SK-N-SH (cell line): ENCODE measurements around the gene MTMR1. TPM values are rescaled to one million over a fixed set of nuclear protein-coding genes. Genes with fewer than 3 reads are reported as not detected.

Experiments used
- CTCF ChIA-PET: fragments of 300-600, 350-600 bp; formaldehyde crosslinking; extraction: SDS; loops from one replicate; lab custom pipeline; 2021; lab: Yijun Ruan, JAX
- POLR2A ChIA-PET: fragments of 350-600 bp; sonication (Branson Sonifier 250); formaldehyde crosslinking; extraction: SDS; loops from one replicate; lab custom pipeline; 2020; ENCODE audit warnings: antibody characterized with exemption, inconsistent platforms; lab: Yijun Ruan, JAX
- DNase-seq: peaks from one replicate; pipeline ENCODE4 v3.0.0; 2012
- H2AFZ ChIP-seq: fragments of 200-600 bp; sonication (generic); 2 replicates; pipeline ENCODE4 v1.8.1; 2016; ENCODE audit warnings: antibody characterized with exemption, mild to moderate bottlenecking, low read depth
- H3F3A ChIP-seq: fragments of 200-600 bp; sonication (generic); replicated peaks from 2 replicates; pipeline ENCODE3; 2016; ENCODE audit warnings: antibody characterized with exemption, mild to moderate bottlenecking; ENCODE audit not compliant: insufficient read depth
- H3K27ac ChIP-seq, 2 experiments: fragments of 200-500 bp in 1 of 2; fragments of 200-600 bp in 1 of 2; sonication (Bioruptor generic) in 1 of 2; sonication (generic), shearing (Covaris generic) in 1 of 2; 2 replicates each; pipeline versions ENCODE4 v1.5.1 to v1.6.1; 2014 to 2016; ENCODE audit warnings: low read depth in 2 of 2, inconsistent platforms in 1 of 2, low read length in 1 of 2, mild to moderate bottlenecking in 1 of 2, mixed read lengths in 1 of 2
- H3K27me3 ChIP-seq: fragments of 200-600 bp; sonication (generic), shearing (Covaris generic); 2 replicates; pipeline ENCODE4 v1.6.1; 2016; ENCODE audit warnings: mixed run types; ENCODE audit not compliant: insufficient read depth
- H3K36me3 ChIP-seq, 2 experiments: fragments of 200-500 bp in 1 of 2; fragments of 200-600 bp in 1 of 2; sonication (Bioruptor generic) in 1 of 2; sonication (generic) in 1 of 2; replicated peaks in 1 of 2; 2 replicates each; pipeline versions ENCODE3 to v1.5.1; 2014 to 2016; ENCODE audit warnings: low read length in 1 of 2, mild to moderate bottlenecking in 1 of 2; ENCODE audit not compliant: insufficient read depth in 2 of 2, control insufficient read depth in 1 of 2
- H3K4me1 ChIP-seq, 2 experiments: fragments of 200-500 bp in 1 of 2; fragments of 200-600 bp in 1 of 2; sonication (Bioruptor generic) in 1 of 2; sonication (generic), shearing (Covaris generic) in 1 of 2; 2 replicates each; pipeline versions ENCODE4 v1.5.1 to v1.6.1; 2014 to 2016; ENCODE audit warnings: low read depth in 1 of 2, low read length in 1 of 2, mixed run types in 1 of 2; ENCODE audit not compliant: insufficient read depth in 2 of 2, control insufficient read depth in 1 of 2
- H3K4me2 ChIP-seq: fragments of 200-600 bp; sonication (generic), shearing (Covaris generic); 2 replicates; pipeline ENCODE4 v1.6.1; 2017; ENCODE audit warnings: mixed run types
- H3K4me3 ChIP-seq, 2 experiments: fragments of 200-500 bp in 1 of 2; fragments of 200-600 bp in 1 of 2; sonication (Bioruptor generic) in 1 of 2; sonication (generic), shearing (Covaris generic) in 1 of 2; 2 replicates each; pipeline versions ENCODE4 v1.5.1 to v1.8.1; 2014 to 2016; ENCODE audit warnings: low read depth in 2 of 2, inconsistent platforms in 1 of 2, low read length in 1 of 2, mild to moderate bottlenecking in 1 of 2, mixed read lengths in 1 of 2, moderate library complexity in 1 of 2
- H3K79me2 ChIP-seq: fragments of 200-600 bp; sonication (generic); 2 replicates; pipeline ENCODE4 v1.8.1; 2017; ENCODE audit warnings: mild to moderate bottlenecking; ENCODE audit not compliant: insufficient read depth
- H3K9ac ChIP-seq: fragments of 200-600 bp; sonication (generic); 2 replicates; pipeline ENCODE4 v1.6.1; 2017; ENCODE audit warnings: mixed run types
- H3K9me2 ChIP-seq: fragments of 200-600 bp; sonication (generic); 2 replicates; pipeline ENCODE4 v1.6.1; 2017; ENCODE audit warnings: mixed run types
- H3K9me3 ChIP-seq: fragments of 200-600 bp; sonication (generic); 2 replicates; pipeline ENCODE4 v1.6.1; 2017; ENCODE audit warnings: mixed run types, mild to moderate bottlenecking, moderate library complexity
- H4K20me1 ChIP-seq: fragments of 200-600 bp; sonication (generic); 2 replicates; pipeline ENCODE4 v1.6.1; 2017; ENCODE audit warnings: mild to moderate bottlenecking, mixed run types; ENCODE audit not compliant: insufficient read depth
- CTCF ChIP-seq: fragments of 200-600 bp; sonication (generic); IDR thresholded peaks from 2 replicates; pipeline ENCODE4 v1.6.1; 2017; ENCODE audit warnings: antibody characterized with exemption, mild to moderate bottlenecking, moderate library complexity
- ELF1 ChIP-seq: IDR thresholded peaks from 2 replicates; pipeline ENCODE4 v1.4.0; 2012
- EP300 ChIP-seq, 2 experiments: IDR thresholded peaks; 2 replicates each; pipeline versions ENCODE4 v1.4.0 to v1.6.1; 2012; ENCODE audit warnings: borderline replicate concordance in 1 of 2, low read depth in 1 of 2, low read length in 1 of 2
- EZH2phosphoT487 ChIP-seq: fragments of 200-600 bp; sonication (generic); IDR thresholded peaks from 2 replicates; pipeline ENCODE4 v1.6.1; 2017; ENCODE audit warnings: low read depth, mixed run types, mild to moderate bottlenecking, antibody characterized with exemption, moderate library complexity, borderline replicate concordance
- FOXJ3 ChIP-seq: sonication (generic); formaldehyde crosslinking; IDR thresholded peaks from 2 replicates; pipeline ENCODE4 v1.5.1; 2020; ENCODE audit warnings: mild to moderate bottlenecking, missing genetic modification reagents
- GABPA ChIP-seq: IDR thresholded peaks from 2 replicates; pipeline ENCODE4 v1.4.0; 2012; ENCODE audit warnings: low read depth, mild to moderate bottlenecking
- MEF2A ChIP-seq: IDR thresholded peaks from 2 replicates; pipeline ENCODE4 v1.4.0; 2012; ENCODE audit warnings: low read depth, borderline replicate concordance
- MXI1 ChIP-seq: IDR thresholded peaks from 2 replicates; pipeline ENCODE4 v1.6.1; 2012; ENCODE audit warnings: mild to moderate bottlenecking, low read depth, low read length, improper control_type of control experiment
- NFIC ChIP-seq: IDR thresholded peaks from 2 replicates; pipeline ENCODE4 v1.4.0; 2012; ENCODE audit warnings: borderline replicate concordance
- NRF1 ChIP-seq: IDR thresholded peaks from 2 replicates; pipeline ENCODE4 v1.6.1; 2012; ENCODE audit warnings: low read depth, mild to moderate bottlenecking, low read length
- POLR2AphosphoS5 ChIP-seq: IDR thresholded peaks from 2 replicates; pipeline ENCODE4 v1.6.1; 2012; ENCODE audit warnings: low read depth, low read length
- RXRA ChIP-seq: IDR thresholded peaks from 2 replicates; pipeline ENCODE4 v1.4.0; 2012; ENCODE audit warnings: low read depth, mild to moderate bottlenecking, borderline replicate concordance
- SIN3A ChIP-seq: IDR thresholded peaks from 2 replicates; pipeline ENCODE4 v1.6.1; 2012; ENCODE audit warnings: low read depth, mild to moderate bottlenecking, low read length, moderate library complexity, borderline replicate concordance
- TCF12 ChIP-seq: IDR thresholded peaks from 2 replicates; pipeline ENCODE4 v1.4.0; 2012
- USF2 ChIP-seq: fragments of 150-350 bp; IDR thresholded peaks from 2 replicates; pipeline ENCODE4 v1.6.1; 2017; ENCODE audit warnings: antibody characterized with exemption, low read length, low read depth, borderline replicate concordance
- YY1 ChIP-seq: IDR thresholded peaks from 2 replicates; pipeline ENCODE4 v1.4.0; 2012; ENCODE audit warnings: low read depth, mild to moderate bottlenecking
- WGBS: methylation state at CpG from one replicate; pipeline ENCODE4 v1.1.6; 2017; ENCODE audit warnings: low lambda C conversion rate; 5-methylcytosine and 5-hydroxymethylcytosine counted together
- polyA plus RNA-seq, 3 experiments: library from polyadenylated mRNA; depleted of rRNA; stranded (reverse); fragments of >200 nt; gene quantifications; 2 replicates each; pipeline ENCODE4 v1.2.3, GENCODE V29; 2012
- TF ChIP-seq, protein P1 (sequence below): IDR thresholded peaks from 2 replicates; pipeline ENCODE4 v1.6.1; 2012; ENCODE audit warnings: mild to moderate bottlenecking, low read depth, low read length, moderate library complexity
- TF ChIP-seq, protein P2 (sequence below): IDR thresholded peaks from 2 replicates; pipeline ENCODE4; 2012

The MTMR1 gene
- polyA plus RNA-seq, 1 of the 3 experiments (the other 2 are of a cell fraction), result 17.0 TPM

DNA sequence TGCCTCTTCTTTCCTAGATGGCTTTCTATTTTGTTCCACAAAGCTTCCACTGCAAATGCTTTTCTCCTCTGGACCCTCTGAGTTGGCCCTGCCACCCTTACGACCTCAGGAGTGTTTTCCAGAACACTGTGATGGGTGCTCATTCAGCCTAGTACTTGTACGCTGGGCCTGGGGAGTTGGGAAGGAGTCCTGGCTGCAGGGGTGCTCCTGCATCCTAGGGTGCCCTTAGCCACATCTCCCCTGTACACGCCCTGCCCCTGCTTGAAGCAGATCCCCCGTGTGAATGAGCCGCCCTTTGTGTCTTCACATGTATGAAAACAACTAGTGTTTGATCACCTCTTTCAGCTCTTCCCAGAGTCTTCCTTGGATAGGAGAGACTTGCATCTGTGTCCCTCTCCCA lies 64.2 kb downstream of the MTMR1 start:
- CTCF ChIA-PET, result interaction anchor here (1.0 kb wide), 1 partner anchor 326 kb away, joined by 3 read pairs; no protein-coding TSS in a partner anchor
- Histone ChIP-seq H3K9ac (no peak overlapping the region), H3K79me2 (no peaks in the 10 kb centered on the region), H3K9me2 (no peaks in the 10 kb centered on the region), H3K4me1 (no peaks in the 10 kb centered on the region), H3F3A (no peaks in the 10 kb centered on the region), H3K4me2 (no peak overlapping the region), H3K27me3 (0 out of 2 replicates have a peak, but pooled peaks cover 4% of the 10 kb centered on the region), H3K4me3 (no peak overlapping the region), H4K20me1 (no peaks in the 10 kb centered on the region), H3K9me3 (no peaks in the 10 kb centered on the region), H3K27ac (no peak overlapping the region), H3K36me3 (no peaks in the 10 kb centered on the region), H2AFZ (no peak overlapping the region)
- DNase-seq, result no peak
- POLR2A ChIA-PET, result no interaction called here
- 47% methylated on average over 5 of the region's 5 CpGs for WGBS
- TF ChIP-seq, protein P1, sequence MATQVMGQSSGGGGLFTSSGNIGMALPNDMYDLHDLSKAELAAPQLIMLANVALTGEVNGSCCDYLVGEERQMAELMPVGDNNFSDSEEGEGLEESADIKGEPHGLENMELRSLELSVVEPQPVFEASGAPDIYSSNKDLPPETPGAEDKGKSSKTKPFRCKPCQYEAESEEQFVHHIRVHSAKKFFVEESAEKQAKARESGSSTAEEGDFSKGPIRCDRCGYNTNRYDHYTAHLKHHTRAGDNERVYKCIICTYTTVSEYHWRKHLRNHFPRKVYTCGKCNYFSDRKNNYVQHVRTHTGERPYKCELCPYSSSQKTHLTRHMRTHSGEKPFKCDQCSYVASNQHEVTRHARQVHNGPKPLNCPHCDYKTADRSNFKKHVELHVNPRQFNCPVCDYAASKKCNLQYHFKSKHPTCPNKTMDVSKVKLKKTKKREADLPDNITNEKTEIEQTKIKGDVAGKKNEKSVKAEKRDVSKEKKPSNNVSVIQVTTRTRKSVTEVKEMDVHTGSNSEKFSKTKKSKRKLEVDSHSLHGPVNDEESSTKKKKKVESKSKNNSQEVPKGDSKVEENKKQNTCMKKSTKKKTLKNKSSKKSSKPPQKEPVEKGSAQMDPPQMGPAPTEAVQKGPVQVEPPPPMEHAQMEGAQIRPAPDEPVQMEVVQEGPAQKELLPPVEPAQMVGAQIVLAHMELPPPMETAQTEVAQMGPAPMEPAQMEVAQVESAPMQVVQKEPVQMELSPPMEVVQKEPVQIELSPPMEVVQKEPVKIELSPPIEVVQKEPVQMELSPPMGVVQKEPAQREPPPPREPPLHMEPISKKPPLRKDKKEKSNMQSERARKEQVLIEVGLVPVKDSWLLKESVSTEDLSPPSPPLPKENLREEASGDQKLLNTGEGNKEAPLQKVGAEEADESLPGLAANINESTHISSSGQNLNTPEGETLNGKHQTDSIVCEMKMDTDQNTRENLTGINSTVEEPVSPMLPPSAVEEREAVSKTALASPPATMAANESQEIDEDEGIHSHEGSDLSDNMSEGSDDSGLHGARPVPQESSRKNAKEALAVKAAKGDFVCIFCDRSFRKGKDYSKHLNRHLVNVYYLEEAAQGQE, result no peak
- TF ChIP-seq, protein P2, sequence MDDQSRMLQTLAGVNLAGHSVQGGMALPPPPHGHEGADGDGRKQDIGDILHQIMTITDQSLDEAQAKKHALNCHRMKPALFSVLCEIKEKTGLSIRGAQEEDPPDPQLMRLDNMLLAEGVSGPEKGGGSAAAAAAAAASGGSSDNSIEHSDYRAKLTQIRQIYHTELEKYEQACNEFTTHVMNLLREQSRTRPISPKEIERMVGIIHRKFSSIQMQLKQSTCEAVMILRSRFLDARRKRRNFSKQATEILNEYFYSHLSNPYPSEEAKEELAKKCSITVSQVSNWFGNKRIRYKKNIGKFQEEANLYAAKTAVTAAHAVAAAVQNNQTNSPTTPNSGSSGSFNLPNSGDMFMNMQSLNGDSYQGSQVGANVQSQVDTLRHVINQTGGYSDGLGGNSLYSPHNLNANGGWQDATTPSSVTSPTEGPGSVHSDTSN, result no peak
- TF ChIP-seq MEF2A (no peak), POLR2AphosphoS5 (no peak), CTCF (no peak), FOXJ3 (no peak), EP300 (IDR thresholded peaks at IDR 0.05; ENCODE audit: borderline replicate concordance in 1 of 2, low read depth in 1 of 2, low read length in 1 of 2) (no peak), TCF12 (no peak), NFIC (no peak), NRF1 (no peak), YY1 (no peak), EZH2phosphoT487 (no peak), GABPA (no peak), SIN3A (no peak), USF2 (no peak), MXI1 (no peak), RXRA (no peak), ELF1 (no peak)
